Large intestine (tissue), 3 donors: Measurements from ENCODE around the gene TP53INP2. TPM values are rescaled to one million over a fixed set of nuclear protein-coding genes. Genes with fewer than 3 reads are reported as not detected.
A peak's percentile ranks its signal among the peaks of the same experiment; 100 is the strongest.
"Not testable (repeated sequence)": the region's sequence is repeated elsewhere in the genome, so short reads cannot be mapped to it uniquely, and the experiment has no call there.

Source experiments
- DNase-seq, 2 donors: peaks; one replicate each; pipeline versions ENCODE4 v3.0.0 to v3.0.0-alpha.2; 2013
- H3K27ac ChIP-seq: one replicate; pipeline ENCODE4 v1.5.1; 2013; ENCODE audit warnings: low read length
- H3K27me3 ChIP-seq: 2 replicates; pipeline ENCODE4 v1.6.1; 2013; ENCODE audit warnings: low read length; ENCODE audit not compliant: control insufficient read depth, insufficient read depth
- H3K36me3 ChIP-seq: 2 replicates; pipeline ENCODE4 v1.6.1; 2013; ENCODE audit warnings: low read length; ENCODE audit not compliant: control insufficient read depth, insufficient read depth
- H3K4me1 ChIP-seq: one replicate; pipeline ENCODE4 v1.6.1; 2013; ENCODE audit warnings: low read length; ENCODE audit not compliant: control insufficient read depth, insufficient read depth
- H3K4me3 ChIP-seq: one replicate; pipeline ENCODE4 v1.5.1; 2013; ENCODE audit warnings: low read length
- H3K9me3 ChIP-seq: one replicate; pipeline ENCODE4 v1.6.1; 2013; ENCODE audit warnings: mild to moderate bottlenecking, low read depth, low read length, moderate library complexity; ENCODE audit not compliant: control insufficient read depth
- WGBS: methylation state at CpG from one replicate; pipeline ENCODE4 v1.1.5; 2013; ENCODE audit warnings: low lambda C conversion rate; ENCODE audit not compliant: insufficient coverage; 5-methylcytosine and 5-hydroxymethylcytosine counted together
- polyA plus RNA-seq: library from polyadenylated mRNA; unstranded; fragments of 120-200 nt; gene quantifications from one replicate; pipeline ENCODE4 v1.2.1, GENCODE V29; 2013

The TP53INP2 gene
- polyA plus RNA-seq, 1 donor = 11.2 TPM

- H3K27me3 ChIP-seq = peaks cover 3% of the 10 kb centered on the region
- H3K4me1 ChIP-seq = peaks cover 36% of the 10 kb centered on the region
- H3K27ac ChIP-seq = peak overlapping the region; percentile 93
- DNase-seq = peak; percentile 58 to 77
- H3K9me3 ChIP-seq = no peaks in the 10 kb centered on the region
- H3K36me3 ChIP-seq = peaks cover 18% of the 10 kb centered on the region
- 100% methylated on average over 1 of the region's 5 CpGs for WGBS
- H3K4me3 ChIP-seq = no peak overlapping the region
These were observed 8.5 kb downstream of the TP53INP2 start for GRCh38 chr20:34712525-34713192.

- H3K36me3 ChIP-seq = peaks cover 18% of the 10 kb centered on the region
- H3K27ac ChIP-seq = peak overlapping the region; percentile 93
- peaks cover 3% of the 10 kb centered on the region for H3K27me3 ChIP-seq
- no peak overlapping the region for H3K4me3 ChIP-seq
- H3K4me1 ChIP-seq = peaks cover 36% of the 10 kb centered on the region
- DNase-seq = peak; percentile 82 to 89
- no peaks in the 10 kb centered on the region for H3K9me3 ChIP-seq
- WGBS = no CpG with 5 or more reads among the region's 1 CpG
These were observed 9.2 kb downstream of the TP53INP2 start for GRCh38 chr20:34713194-34713943.

- H3K9me3 ChIP-seq, DNase-seq, H3K4me3 ChIP-seq, H3K27me3 ChIP-seq: not testable (repeated sequence)
- Histone ChIP-seq H3K27ac (peak overlapping the region; percentile 93), H3K4me1 (peaks cover 31% of the 10 kb centered on the region), H3K36me3 (peaks cover 18% of the 10 kb centered on the region)
- WGBS = no CpG with 5 or more reads among the region's 10 CpGs
These were observed 9.9 kb downstream of the TP53INP2 start for GRCh38 chr20:34713944-34714515.

- no peak for DNase-seq
- Histone ChIP-seq H3K36me3 (peaks cover 21% of the 10 kb centered on the region), H3K27me3 (peaks cover 2% of the 10 kb centered on the region), H3K4me1 (peaks cover 28% of the 10 kb centered on the region), H3K9me3 (no peaks in the 10 kb centered on the region), H3K4me3 (no peak overlapping the region), H3K27ac (no peak overlapping the region)
- WGBS = 83% methylated on average over 2 of the region's 4 CpGs
These were observed 11.2 kb downstream of the TP53INP2 start for GRCh38 chr20:34715384-34715783.

- peaks cover 21% of the 10 kb centered on the region for H3K4me1 ChIP-seq
- no peak overlapping the region for H3K27ac ChIP-seq
- WGBS = no CpG with 5 or more reads among the region's 2 CpGs
- no peak for DNase-seq
- H3K4me3 ChIP-seq = no peak overlapping the region
- H3K27me3 ChIP-seq = no peaks in the 10 kb centered on the region
- peaks cover 24% of the 10 kb centered on the region for H3K36me3 ChIP-seq
- no peaks in the 10 kb centered on the region for H3K9me3 ChIP-seq
These were observed 12.7 kb downstream of the TP53INP2 start for GRCh38 chr20:34716921-34717229.

GRCh38 chr20:34717230-34718095, 13.3 kb downstream of the TP53INP2 start:
- no peak for DNase-seq
- Histone ChIP-seq H3K4me1 (peaks cover 15% of the 10 kb centered on the region), H3K27ac (no peak overlapping the region), H3K36me3 (peaks cover 24% of the 10 kb centered on the region), H3K27me3 (no peaks in the 10 kb centered on the region), H3K4me3 (no peak overlapping the region), H3K9me3 (no peaks in the 10 kb centered on the region)
- 92% methylated on average over 2 of the region's 9 CpGs for WGBS

- not testable (repeated sequence) for DNase-seq, H3K4me3 ChIP-seq, H3K27ac ChIP-seq, H3K27me3 ChIP-seq, H3K9me3 ChIP-seq
- Histone ChIP-seq H3K36me3 (peaks cover 34% of the 10 kb centered on the region), H3K4me1 (peaks cover 11% of the 10 kb centered on the region)
- WGBS = 80% methylated on average over 1 of the region's 13 CpGs
These were observed 15.3 kb downstream of the TP53INP2 start for GRCh38 chr20:34719242-34720017.

GRCh38 chr20:34720266-34720665, 16.1 kb downstream of the TP53INP2 start:
- Histone ChIP-seq H3K4me1 (peaks cover 12% of the 10 kb centered on the region), H3K4me3 (no peak overlapping the region), H3K9me3 (no peaks in the 10 kb centered on the region), H3K27me3 (no peaks in the 10 kb centered on the region), H3K36me3 (peaks cover 34% of the 10 kb centered on the region), H3K27ac (no peak overlapping the region)
- no CpG with 5 or more reads among the region's 2 CpGs for WGBS
- DNase-seq = no peak

GRCh38 chr20:34722560-34722959, 18.4 kb downstream of the TP53INP2 start:
- WGBS = no CpG with 5 or more reads among the region's 3 CpGs

More at GRCh38 chr20:34722560-34722959, 18.4 kb downstream of the TP53INP2 start:
- not testable (repeated sequence) for DNase-seq, H3K27ac ChIP-seq, H3K4me3 ChIP-seq, H3K27me3 ChIP-seq, H3K9me3 ChIP-seq
- peaks cover 43% of the 10 kb centered on the region for H3K36me3 ChIP-seq
- peaks cover 12% of the 10 kb centered on the region for H3K4me1 ChIP-seq
